DMS153 treated with DMSO at 0.1 percent for 48 hours (cell line): ENCODE results near the gene CLUH.

Source experiments
- DNase-seq: peaks from one replicate; lab custom pipeline; 2025; ENCODE audit not compliant: unreplicated experiment; lab: John Stamatoyannopoulos, UW

The CLUH gene

GRCh38 chr17:2718150-2718938 is 6.8 kb upstream of the CLUH start:
- DNase-seq, result no peak

DNA sequence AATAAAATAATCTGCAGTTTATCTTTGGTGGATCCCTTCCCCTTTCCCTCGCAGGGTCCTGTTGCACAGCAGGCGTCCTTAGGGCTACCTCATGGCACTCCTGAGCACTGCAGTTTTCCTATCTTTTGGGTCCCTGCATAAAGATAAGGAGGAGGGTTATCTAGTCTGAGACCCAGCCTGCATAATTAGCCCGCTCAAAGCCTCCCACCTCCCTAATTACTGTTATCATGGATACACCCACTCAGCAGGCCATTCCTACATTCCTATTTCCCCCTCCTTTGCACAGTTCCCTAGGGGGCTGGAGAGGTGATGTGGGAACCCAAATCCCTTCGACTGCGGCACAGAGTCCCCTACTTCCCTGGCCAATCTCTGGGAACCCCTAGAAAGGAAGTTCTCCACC is 5.1 kb upstream of the CLUH start:
- DNase-seq, result no peak

- DNase-seq, result no peak
Observed at GRCh38 chr17:2713881-2714280, 2.3 kb upstream of the CLUH start.

DNA sequence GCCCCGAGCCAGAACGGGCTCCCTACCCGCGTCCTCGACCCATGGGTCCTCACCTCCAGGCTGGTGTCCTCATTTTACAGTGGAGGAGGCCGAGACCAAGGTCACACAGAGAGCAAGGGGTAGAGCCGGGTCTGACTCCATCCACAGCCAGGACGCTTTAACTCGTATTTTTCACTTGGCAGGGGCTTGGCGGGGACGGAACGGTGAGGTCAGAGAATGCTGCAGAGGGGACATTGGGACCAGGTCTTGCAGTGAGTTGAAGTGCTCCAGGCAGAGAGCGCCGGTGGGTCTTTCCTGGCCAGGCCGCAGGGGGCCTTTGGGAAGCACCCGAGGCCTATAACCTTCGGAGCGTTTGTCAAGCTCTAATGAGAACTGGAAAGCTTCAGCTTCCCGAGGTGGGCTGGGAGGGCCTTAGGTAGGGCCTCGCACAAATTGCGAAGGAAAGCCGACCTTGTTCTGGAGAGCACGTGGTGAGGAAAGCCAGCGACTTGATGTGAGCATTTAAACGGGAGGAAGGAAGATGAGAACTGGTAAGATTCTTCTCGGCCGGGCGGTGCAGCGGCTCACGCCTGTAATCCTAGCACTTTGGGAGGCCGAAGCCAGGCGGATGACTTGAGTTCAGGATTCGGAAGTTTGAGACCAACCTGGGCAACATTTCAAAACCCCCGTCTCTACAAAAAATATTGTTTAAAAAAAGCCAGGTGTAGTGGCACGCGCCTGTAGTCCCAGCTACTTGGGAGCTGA is 908 bp upstream of the CLUH start:
- no peak for DNase-seq

- DNase-seq, result no peak
Observed at GRCh38 chr17:2710803-2711607, 559 bp downstream of the CLUH start.

DNA sequence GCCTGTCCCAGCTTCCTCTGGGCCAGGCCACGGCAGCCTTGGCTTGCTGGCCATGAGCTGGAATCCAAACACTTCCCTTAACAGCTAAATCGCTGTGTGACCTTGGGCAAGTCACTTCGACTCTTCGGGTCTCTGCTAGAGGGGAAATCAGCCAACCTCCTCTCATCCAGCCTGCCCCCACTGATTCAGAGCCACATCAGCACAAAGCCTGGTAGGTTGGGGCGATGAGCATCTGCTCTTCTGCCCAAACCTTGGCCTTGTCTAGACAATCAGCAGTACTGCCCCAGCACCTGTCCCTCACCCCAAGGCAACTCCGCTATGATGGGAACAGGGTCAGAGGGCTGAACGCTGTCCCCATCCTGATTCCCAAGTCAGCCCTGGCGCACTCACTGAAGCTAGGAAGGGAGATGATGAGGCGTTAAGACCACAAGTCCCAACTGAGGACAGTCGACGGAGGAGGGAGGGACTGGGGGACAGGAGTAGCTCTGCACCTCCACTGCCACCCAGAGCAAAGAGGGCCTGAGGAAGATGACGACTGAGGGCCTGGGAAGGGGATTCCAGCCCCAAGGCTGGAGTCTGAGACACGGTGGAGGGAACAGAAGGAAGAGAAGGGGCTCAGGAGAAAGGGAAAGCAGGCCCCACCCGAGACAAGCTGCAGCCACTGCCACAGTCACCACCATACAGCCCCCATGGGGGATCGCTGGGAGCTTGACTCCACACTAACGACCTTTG is 1.3 kb downstream of the CLUH start:
- no peak for DNase-seq

DNA sequence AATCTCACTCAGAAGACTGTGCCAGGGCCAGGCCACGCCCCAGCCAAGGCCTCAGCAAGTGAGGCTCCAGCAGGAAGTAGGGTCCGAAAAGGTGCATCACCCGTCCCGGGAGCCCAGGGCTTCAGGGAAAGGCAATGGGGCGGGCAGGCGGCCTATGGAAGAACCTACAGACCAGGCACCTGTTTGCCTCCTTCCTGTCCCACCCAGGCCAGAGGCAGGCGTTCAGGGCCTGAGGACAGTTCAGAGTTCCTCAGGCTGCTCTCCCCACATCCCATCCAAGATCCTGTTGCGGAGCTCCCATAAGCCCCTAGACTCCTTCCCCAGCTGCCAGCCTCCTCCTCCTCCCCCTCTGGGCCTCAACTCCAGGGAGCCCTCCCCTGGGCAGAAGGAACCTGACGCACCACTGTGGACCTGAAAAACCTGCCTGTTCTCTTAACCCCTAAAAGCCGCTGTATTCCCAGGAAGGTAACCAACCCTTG is 2.3 kb downstream of the CLUH start:
- DNase-seq, result no peak

DNA sequence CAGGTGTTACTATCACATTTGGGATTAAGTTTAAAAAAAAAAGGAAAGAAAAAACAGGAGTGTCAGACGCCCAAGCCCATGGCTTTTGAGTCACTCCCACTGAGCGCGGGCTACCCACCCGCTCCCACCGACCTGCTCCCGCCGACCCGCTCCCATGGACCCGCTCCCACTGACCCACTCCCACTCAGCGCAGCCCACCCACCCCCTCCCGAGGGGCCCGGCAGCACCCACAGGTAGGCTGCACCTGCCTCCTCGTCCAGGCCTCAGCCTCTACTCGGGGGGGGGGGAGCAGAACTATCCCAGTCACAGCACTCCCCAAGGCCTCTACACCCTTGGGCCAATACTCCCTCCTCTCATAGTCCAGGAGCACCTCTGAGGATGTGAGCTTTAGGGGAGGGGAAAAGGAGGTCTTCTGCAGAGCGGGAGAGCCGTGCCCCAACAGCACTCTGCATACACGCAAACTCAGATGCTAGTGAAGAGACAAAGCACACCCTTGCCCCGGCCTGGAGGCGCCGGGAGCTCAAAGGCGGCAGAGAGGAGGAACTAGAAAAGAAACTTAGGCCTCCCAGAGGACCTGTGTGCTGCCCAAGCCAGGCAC is 2.9 kb downstream of the CLUH start:
- no peak for DNase-seq

DNA sequence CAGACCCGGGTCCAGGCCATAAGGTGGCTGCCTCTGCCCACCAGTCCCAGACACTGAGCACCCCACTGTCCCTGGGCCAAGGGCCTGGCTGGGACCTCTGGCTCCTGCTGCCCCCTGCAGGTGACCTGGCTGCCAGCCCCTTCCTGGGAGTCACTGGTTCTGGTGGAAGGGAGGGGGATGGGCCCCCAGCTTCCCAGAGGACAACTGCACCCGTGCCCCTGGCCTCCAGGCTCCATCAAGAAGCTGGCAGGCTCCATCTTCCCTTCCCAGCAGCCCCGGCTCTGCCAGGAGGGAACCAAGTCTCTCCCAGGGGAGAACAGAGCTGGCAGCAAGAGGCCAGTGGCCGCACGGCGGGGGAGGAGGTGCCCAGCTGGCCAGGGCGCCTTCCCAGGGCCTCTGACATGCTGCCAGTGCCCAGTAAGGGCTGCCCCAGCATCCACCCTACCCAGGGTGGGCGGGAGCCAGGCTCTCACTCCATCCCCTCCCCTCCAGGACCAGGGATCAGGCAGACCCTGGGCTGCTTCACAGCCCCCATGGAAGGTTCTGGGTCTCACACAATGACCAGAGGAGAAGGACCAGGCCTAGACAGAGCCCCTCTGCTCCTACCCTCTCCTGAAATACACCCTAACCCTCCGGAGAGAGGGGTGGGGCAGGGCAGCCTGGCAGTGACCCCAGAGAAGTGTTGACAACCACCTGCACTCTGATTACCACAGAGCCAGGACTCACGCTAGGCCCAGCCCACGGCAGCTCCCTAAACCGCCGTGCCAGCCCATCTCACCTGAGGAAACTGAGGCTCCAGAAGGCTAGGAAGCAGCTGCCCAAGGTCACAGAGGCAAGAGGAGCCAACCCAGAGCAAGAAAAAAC is 3.6 kb downstream of the CLUH start:
- DNase-seq, result no peak

GRCh38 chr17:2706911-2707510 is 4.6 kb downstream of the CLUH start:
- no peak for DNase-seq

GRCh38 chr17:2705888-2706795 is 5.4 kb downstream of the CLUH start:
- no peak for DNase-seq

DNA sequence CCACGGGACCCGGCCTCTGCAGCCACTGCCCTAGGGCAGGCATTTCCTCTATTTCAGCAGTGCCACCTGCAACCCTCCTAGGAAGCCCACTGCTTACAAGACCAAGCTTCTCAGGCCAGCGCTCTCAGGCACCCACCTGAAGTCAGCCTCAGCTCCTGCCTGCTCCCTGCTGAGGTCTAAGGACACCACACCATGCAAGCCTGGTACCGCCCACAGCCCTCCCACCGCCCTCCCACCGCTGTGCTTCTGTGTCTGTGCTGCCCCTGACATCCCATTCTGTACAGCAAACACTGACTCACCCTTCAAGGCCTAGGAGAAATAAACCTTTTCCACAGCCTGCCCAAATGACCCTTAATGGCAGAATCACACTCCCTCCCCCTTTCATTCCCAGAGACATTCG is 6.3 kb downstream of the CLUH start:
- no peak for DNase-seq

- no peak for DNase-seq
Observed at GRCh38 chr17:2704890-2705248, 6.7 kb downstream of the CLUH start.

DNA sequence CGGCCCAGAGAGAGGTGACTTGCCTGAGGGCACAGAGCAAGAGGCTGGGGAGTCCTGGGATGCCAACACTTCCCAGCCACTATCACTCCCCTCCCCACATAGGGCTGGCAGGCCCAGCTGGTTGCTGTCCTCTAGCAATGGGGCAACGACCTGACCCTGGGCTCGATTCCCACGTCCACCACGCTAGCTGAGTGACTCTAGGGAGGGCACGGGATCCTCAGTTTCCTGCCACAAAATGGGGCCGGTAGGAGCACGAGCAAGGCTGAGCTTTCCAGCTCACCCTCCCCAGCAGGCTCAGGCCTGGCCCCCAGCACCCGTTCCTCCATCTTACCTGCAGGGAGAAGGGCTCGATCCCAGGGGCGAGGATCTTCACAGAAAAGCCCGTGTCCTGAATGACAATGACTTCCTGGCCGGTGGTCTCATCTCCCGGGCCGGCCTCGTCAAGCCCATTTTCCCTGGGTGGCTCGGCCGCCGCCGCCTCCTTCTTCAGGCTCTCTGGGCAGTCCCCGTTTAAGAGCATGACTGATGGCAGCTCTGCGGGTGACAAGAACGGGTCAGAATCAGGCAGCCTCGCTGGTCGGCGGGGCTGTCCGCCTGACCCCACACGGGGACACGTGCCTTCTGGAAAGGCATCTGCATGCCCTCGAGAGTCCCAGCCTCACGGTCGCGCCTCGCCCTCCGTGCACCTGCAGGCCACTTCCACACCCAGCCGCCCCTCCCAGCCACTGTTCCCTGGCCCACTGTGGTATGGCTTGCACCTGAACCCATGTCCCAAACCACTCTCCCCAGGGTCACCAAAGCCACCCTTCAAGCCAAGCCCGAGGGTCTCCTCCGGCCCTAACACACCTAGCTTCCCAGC is 7.3 kb downstream of the CLUH start:
- no peak for DNase-seq

GRCh38 chr17:2703606-2704005 is 8.0 kb downstream of the CLUH start:
- no peak for DNase-seq

- DNase-seq, result no peak
Observed at GRCh38 chr17:2703181-2703580, 8.4 kb downstream of the CLUH start.

DNA sequence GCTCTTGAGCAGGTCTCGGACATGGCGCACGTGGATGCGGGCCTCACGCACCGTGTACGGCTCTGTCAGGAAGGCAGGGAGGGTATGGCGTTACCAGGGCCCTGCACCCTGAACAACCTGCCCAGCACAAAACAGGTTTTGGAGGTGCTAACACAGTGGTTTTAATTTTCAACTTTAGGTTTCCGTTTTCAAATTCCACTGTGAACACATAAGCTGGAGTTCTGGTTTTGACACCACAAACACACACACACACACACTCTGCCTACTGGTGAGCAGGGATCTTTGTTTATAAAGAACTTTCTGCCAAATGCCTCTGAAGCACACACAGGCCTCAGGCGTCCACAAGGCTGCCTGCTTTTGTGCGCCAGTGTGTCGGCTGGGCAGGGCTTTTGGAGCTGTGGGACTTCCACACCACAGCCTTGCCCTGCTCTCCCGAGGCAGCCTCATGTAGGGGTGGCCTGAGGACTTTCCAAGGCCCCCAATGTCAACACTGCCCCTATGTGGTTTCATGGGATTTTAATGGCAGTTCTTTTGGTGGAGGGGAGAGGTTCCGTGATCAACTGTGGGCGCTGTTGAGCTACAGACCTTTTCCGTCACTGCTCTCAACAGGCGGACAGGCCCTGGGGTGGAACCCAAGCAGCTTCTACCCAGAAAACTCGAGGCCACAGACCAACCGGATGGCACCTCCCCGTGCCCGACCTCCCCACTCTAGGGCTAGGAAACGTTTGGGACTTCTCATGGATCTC is 9.4 kb downstream of the CLUH start:
- no peak for DNase-seq
